Middle frontal gyrus (tissue), 1 donor: Measurements from ENCODE around the gene RNF113B.

Source experiments
- DNase-seq: peaks from one replicate; pipeline ENCODE4 v3.0.0-alpha.2; 2015; ENCODE audit warnings: low spot score; ENCODE audit errors: extremely low spot score

Gene RNF113B

GRCh38 chr13:98141509-98142379 is 35.3 kb downstream of the RNF113B start:
- DNase-seq: no peak

- DNase-seq: no peak
These were observed 36.0 kb downstream of the RNF113B start for GRCh38 chr13:98141091-98141490.

- DNase-seq: no peak
These were observed 42.2 kb downstream of the RNF113B start for GRCh38 chr13:98134901-98135300.

- no peak for DNase-seq
These were observed 43.1 kb downstream of the RNF113B start for GRCh38 chr13:98133946-98134345.

GRCh38 chr13:98129059-98129746 is 47.9 kb downstream of the RNF113B start:
- DNase-seq: no peak
